HL-60 (cell line): Measurements from ENCODE around the gene ZC3H8.

Experiments
- DNase-seq, 2 experiments: peaks; one replicate each; pipeline ENCODE4 v3.0.0-alpha.2; 2010 to 2020; ENCODE audit warnings: low read depth in 1 of 2, low spot score in 1 of 2
- H3K27ac ChIP-seq: fragments of 250-450 bp; sonication (Bioruptor Pico); replicated peaks from 2 replicates; pipeline ENCODE4 v1.5.1; 2020; ENCODE audit warnings: mild to moderate bottlenecking, moderate library complexity
- H3K27me3 ChIP-seq: fragments of 250-450 bp; sonication (Bioruptor Pico); 2 replicates; pipeline ENCODE4 v1.5.1; 2021; ENCODE audit warnings: mild to moderate bottlenecking, moderate library complexity; ENCODE audit not compliant: insufficient read depth, poor library complexity, severe bottlenecking
- H3K4me3 ChIP-seq: replicated peaks from 2 replicates; pipeline ENCODE4 v1.5.1; 2011; ENCODE audit warnings: mild to moderate bottlenecking, control low read depth, low read length; ENCODE audit not compliant: insufficient read depth
- CTCF ChIP-seq: IDR thresholded peaks from one replicate; pipeline ENCODE4 v1.5.1; 2011; ENCODE audit warnings: low read length, control low read depth, inconsistent platforms; ENCODE audit not compliant: insufficient read depth
- GABPA ChIP-seq: IDR thresholded peaks from 2 replicates; pipeline ENCODE4 v1.6.1; 2012; ENCODE audit warnings: low read depth
- POLR2AphosphoS5 ChIP-seq: IDR thresholded peaks from 2 replicates; pipeline ENCODE4 v1.6.1; 2012; ENCODE audit warnings: low read depth
- SPI1 ChIP-seq: IDR thresholded peaks from 2 replicates; pipeline ENCODE4 v1.6.1; 2012; ENCODE audit warnings: low read depth, mild to moderate bottlenecking, borderline replicate concordance
- TF ChIP-seq, protein P1 (sequence below): IDR thresholded peaks from 2 replicates; pipeline ENCODE4 v1.6.1; 2012; ENCODE audit warnings: low read depth; ENCODE audit not compliant: insufficient replicate concordance

ZC3H8 gene

GRCh38 chr2:112181571-112182290, 73.1 kb downstream of the ZC3H8 start:
- H3K4me3 ChIP-seq: no peak overlapping the region
- TF ChIP-seq, protein P1, sequence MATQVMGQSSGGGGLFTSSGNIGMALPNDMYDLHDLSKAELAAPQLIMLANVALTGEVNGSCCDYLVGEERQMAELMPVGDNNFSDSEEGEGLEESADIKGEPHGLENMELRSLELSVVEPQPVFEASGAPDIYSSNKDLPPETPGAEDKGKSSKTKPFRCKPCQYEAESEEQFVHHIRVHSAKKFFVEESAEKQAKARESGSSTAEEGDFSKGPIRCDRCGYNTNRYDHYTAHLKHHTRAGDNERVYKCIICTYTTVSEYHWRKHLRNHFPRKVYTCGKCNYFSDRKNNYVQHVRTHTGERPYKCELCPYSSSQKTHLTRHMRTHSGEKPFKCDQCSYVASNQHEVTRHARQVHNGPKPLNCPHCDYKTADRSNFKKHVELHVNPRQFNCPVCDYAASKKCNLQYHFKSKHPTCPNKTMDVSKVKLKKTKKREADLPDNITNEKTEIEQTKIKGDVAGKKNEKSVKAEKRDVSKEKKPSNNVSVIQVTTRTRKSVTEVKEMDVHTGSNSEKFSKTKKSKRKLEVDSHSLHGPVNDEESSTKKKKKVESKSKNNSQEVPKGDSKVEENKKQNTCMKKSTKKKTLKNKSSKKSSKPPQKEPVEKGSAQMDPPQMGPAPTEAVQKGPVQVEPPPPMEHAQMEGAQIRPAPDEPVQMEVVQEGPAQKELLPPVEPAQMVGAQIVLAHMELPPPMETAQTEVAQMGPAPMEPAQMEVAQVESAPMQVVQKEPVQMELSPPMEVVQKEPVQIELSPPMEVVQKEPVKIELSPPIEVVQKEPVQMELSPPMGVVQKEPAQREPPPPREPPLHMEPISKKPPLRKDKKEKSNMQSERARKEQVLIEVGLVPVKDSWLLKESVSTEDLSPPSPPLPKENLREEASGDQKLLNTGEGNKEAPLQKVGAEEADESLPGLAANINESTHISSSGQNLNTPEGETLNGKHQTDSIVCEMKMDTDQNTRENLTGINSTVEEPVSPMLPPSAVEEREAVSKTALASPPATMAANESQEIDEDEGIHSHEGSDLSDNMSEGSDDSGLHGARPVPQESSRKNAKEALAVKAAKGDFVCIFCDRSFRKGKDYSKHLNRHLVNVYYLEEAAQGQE: no peak
- TF ChIP-seq GABPA: no peak
- no peak for TF ChIP-seq POLR2AphosphoS5
- TF ChIP-seq CTCF: no peak
- no peak for TF ChIP-seq SPI1
- no peaks in the 10 kb centered on the region for H3K27me3 ChIP-seq
- DNase-seq: no peak
- H3K27ac ChIP-seq: no peak overlapping the region

DNA sequence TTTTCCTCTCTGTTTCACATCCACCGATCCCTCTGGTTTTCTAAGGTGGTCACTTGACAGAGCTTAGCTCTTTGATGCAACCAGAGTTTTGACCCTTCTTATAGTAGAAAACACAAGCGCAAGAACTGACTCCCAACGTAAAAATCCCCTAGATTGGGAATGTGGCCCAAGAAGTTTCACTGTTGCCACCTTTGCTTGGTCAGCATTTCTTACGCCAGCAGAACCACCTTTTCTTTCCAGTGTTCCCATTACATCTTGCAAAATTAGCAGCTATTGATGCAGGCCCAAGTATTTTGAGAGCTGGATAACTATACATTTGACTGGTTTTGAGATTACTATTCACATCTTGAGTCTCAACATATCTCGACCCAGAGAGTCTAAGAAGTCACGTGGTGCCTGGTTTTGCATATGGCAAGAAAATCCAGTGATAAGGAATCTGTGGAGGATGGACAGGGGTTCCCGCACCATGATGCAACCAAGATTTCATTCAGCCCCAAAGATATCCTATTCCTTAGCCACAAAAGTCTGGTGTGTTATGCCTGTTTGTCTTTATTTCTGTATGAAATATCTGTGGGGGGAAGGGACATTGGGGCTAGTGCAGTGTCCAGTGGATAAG, 78.8 kb downstream of the ZC3H8 start:
- TF ChIP-seq, protein P1: no peak
- no peak for TF ChIP-seq GABPA
- TF ChIP-seq SPI1: no peak

GRCh38 chr2:112175333-112175732, 79.5 kb downstream of the ZC3H8 start:
- no peak for DNase-seq
- Histone ChIP-seq H3K27me3 (no peaks in the 10 kb centered on the region), H3K4me3 (no peak overlapping the region), H3K27ac (no peak overlapping the region)
- TF ChIP-seq CTCF (no peak), POLR2AphosphoS5 (no peak), SPI1 (no peak), GABPA (no peak)
- TF ChIP-seq, protein P1: no peak

More for the DNA sequence above, 78.8 kb downstream of the ZC3H8 start:
- no peaks in the 10 kb centered on the region for H3K27me3 ChIP-seq
- DNase-seq: no peak
- no peak overlapping the region for H3K4me3 ChIP-seq
- no peak overlapping the region for H3K27ac ChIP-seq
